Activated gamma-delta T cell (primary cell): Measurements from ENCODE around the gene IGFBP3.

ENCODE experiments used
- DNase-seq: peaks from one replicate; lab custom pipeline; 2025; lab: John Stamatoyannopoulos, UW

Gene IGFBP3

GRCh38 chr7:45891462-45892402 lies 29.3 kb downstream of the IGFBP3 start:
- no peak for DNase-seq

GRCh38 chr7:45890902-45891461 lies 30.1 kb downstream of the IGFBP3 start:
- no peak for DNase-seq

GRCh38 chr7:45890125-45890901 lies 30.8 kb downstream of the IGFBP3 start:
- no peak for DNase-seq

- DNase-seq: no peak
Measured at GRCh38 chr7:45889367-45890067, 31.6 kb downstream of the IGFBP3 start.

GRCh38 chr7:45888993-45889366 lies 32.1 kb downstream of the IGFBP3 start:
- DNase-seq: no peak

- DNase-seq: no peak
Measured at GRCh38 chr7:45888185-45888992, 32.7 kb downstream of the IGFBP3 start, which contains the start of gene IGFBP1. IGFBP1 (plus strand) TSS chr7:45888488; CDS start chr7:45888653, 165 bp downstream.

GRCh38 chr7:45886931-45887667 lies 34.0 kb downstream of the IGFBP3 start:
- no peak for DNase-seq

- DNase-seq: no peak
Measured at GRCh38 chr7:45885264-45885882, 35.7 kb downstream of the IGFBP3 start.

- DNase-seq: no peak
Measured at GRCh38 chr7:45884136-45884535, 36.9 kb downstream of the IGFBP3 start.

- no peak for DNase-seq
Measured at GRCh38 chr7:45882465-45882810, 38.6 kb downstream of the IGFBP3 start.

GRCh38 chr7:45881759-45882464 lies 39.2 kb downstream of the IGFBP3 start:
- no peak for DNase-seq

GRCh38 chr7:45881280-45881758 lies 39.8 kb downstream of the IGFBP3 start:
- DNase-seq: no peak

- no peak for DNase-seq
Measured at GRCh38 chr7:45880433-45880860, 40.6 kb downstream of the IGFBP3 start.

- DNase-seq: no peak
Measured at GRCh38 chr7:45878457-45879144, 42.5 kb downstream of the IGFBP3 start.

- DNase-seq: no peak
Measured at GRCh38 chr7:45876519-45876918, 44.6 kb downstream of the IGFBP3 start.

GRCh38 chr7:45874408-45875131 lies 46.5 kb downstream of the IGFBP3 start:
- no peak for DNase-seq

- no peak for DNase-seq
Measured at GRCh38 chr7:45873355-45873754, 47.7 kb downstream of the IGFBP3 start.

GRCh38 chr7:45873035-45873354 lies 48.1 kb downstream of the IGFBP3 start, which contains the start of gene CCDC201:
CCDC201 (minus strand) TSS chr7:45873082; CDS start chr7:45873007, 75 bp downstream.
- DNase-seq: no peak
